Nephron progenitor cell (in vitro differentiated cells): ENCODE data around the gene SPATA16.
A peak's percentile ranks its signal among the peaks of the same experiment; 100 is the strongest.
"Not testable (repeated sequence)": the region's sequence is repeated elsewhere in the genome, so short reads cannot be mapped to it uniquely, and the experiment has no call there.

Experiments
- DNase-seq: peaks from one replicate; pipeline ENCODE4 v3.0.0; 2021
- H3K27ac Mint-ChIP-seq: 2 replicates; pipeline ENCODE4 v1.8.0; 2021; ENCODE audit warnings: mild to moderate bottlenecking, moderate library complexity, mixed read lengths
- H3K27me3 Mint-ChIP-seq: 2 replicates; pipeline ENCODE4 v1.8.0; 2021; ENCODE audit warnings: mild to moderate bottlenecking, low read depth, mixed read lengths; ENCODE audit not compliant: poor library complexity
- H3K36me3 Mint-ChIP-seq: 2 replicates; pipeline ENCODE4 v1.8.0; 2021; ENCODE audit warnings: low read depth, mixed read lengths
- H3K4me1 Mint-ChIP-seq: 2 replicates; pipeline ENCODE4 v1.8.0; 2021; ENCODE audit warnings: mixed read lengths
- H3K4me3 Mint-ChIP-seq: 2 replicates; pipeline ENCODE4 v1.8.0; 2021; ENCODE audit warnings: mild to moderate bottlenecking, moderate library complexity, mixed read lengths
- H3K9me3 Mint-ChIP-seq: 2 replicates; pipeline ENCODE4 v1.8.0; 2021; ENCODE audit warnings: mild to moderate bottlenecking, moderate library complexity, mixed read lengths
- CTCF ChIP-seq: fragments of 200-600 bp; sonication (generic); IDR thresholded peaks from 2 replicates; pipeline ENCODE4 v1.5.0; 2021; ENCODE audit warnings: antibody characterized with exemption

Gene SPATA16

GRCh38 chr3:172877011-172877410 is 264.0 kb downstream of the SPATA16 start:
- peak; percentile 29 for DNase-seq
- Mint-ChIP-seq H3K36me3 (peaks cover 24% of the 10 kb centered on the region), H3K4me1 (peaks cover 48% of the 10 kb centered on the region), H3K9me3 (peaks cover 44% of the 10 kb centered on the region), H3K27ac (peak overlapping the region; percentile 92), H3K27me3 (no peaks in the 10 kb centered on the region), H3K4me3 (peak overlapping the region; percentile 22)
- TF ChIP-seq CTCF = no peak

GRCh38 chr3:172876297-172876696 is 264.7 kb downstream of the SPATA16 start:
- peaks cover 55% of the 10 kb centered on the region for H3K4me1 Mint-ChIP-seq
- no peak for DNase-seq
- peak overlapping the region; percentile 92 for H3K27ac Mint-ChIP-seq

GRCh38 chr3:172875039-172875438 is 266.0 kb downstream of the SPATA16 start:
- TF ChIP-seq CTCF = no peak
- Mint-ChIP-seq H3K4me1 (peaks cover 63% of the 10 kb centered on the region), H3K27ac (no peak overlapping the region), H3K36me3 (peaks cover 16% of the 10 kb centered on the region), H3K9me3 (peaks cover 25% of the 10 kb centered on the region), H3K27me3 (no peaks in the 10 kb centered on the region), H3K4me3 (no peak overlapping the region)
- no peak for DNase-seq

More at GRCh38 chr3:172876297-172876696, 264.7 kb downstream of the SPATA16 start:
- H3K36me3 Mint-ChIP-seq = peaks cover 21% of the 10 kb centered on the region
- H3K4me3 Mint-ChIP-seq = no peak overlapping the region
- no peaks in the 10 kb centered on the region for H3K27me3 Mint-ChIP-seq
- H3K9me3 Mint-ChIP-seq = peaks cover 38% of the 10 kb centered on the region
- TF ChIP-seq CTCF = no peak

GRCh38 chr3:172869784-172870518 is 271.1 kb downstream of the SPATA16 start:
- H3K4me1 Mint-ChIP-seq = peaks cover 49% of the 10 kb centered on the region
- H3K27ac Mint-ChIP-seq = no peak overlapping the region
- H3K36me3 Mint-ChIP-seq = peaks cover 20% of the 10 kb centered on the region
- TF ChIP-seq CTCF = no peak
- DNase-seq = no peak
- H3K9me3 Mint-ChIP-seq = peaks cover 27% of the 10 kb centered on the region
- H3K4me3 Mint-ChIP-seq = no peak overlapping the region
- H3K27me3 Mint-ChIP-seq = no peaks in the 10 kb centered on the region

GRCh38 chr3:172869368-172869771 is 271.7 kb downstream of the SPATA16 start:
- peaks cover 20% of the 10 kb centered on the region for H3K36me3 Mint-ChIP-seq
- peaks cover 27% of the 10 kb centered on the region for H3K9me3 Mint-ChIP-seq
- no peaks in the 10 kb centered on the region for H3K27me3 Mint-ChIP-seq
- no peak overlapping the region for H3K4me3 Mint-ChIP-seq
- no peak for TF ChIP-seq CTCF
- DNase-seq = no peak
- no peak overlapping the region for H3K27ac Mint-ChIP-seq
- peaks cover 43% of the 10 kb centered on the region for H3K4me1 Mint-ChIP-seq

- peaks cover 20% of the 10 kb centered on the region for H3K36me3 Mint-ChIP-seq
- no peak overlapping the region for H3K4me3 Mint-ChIP-seq
- TF ChIP-seq CTCF = no peak
- no peak overlapping the region for H3K27ac Mint-ChIP-seq
- DNase-seq = no peak
- H3K4me1 Mint-ChIP-seq = peaks cover 39% of the 10 kb centered on the region
- peaks cover 27% of the 10 kb centered on the region for H3K9me3 Mint-ChIP-seq
- no peaks in the 10 kb centered on the region for H3K27me3 Mint-ChIP-seq
Observed at GRCh38 chr3:172868582-172869200, 272.3 kb downstream of the SPATA16 start.

GRCh38 chr3:172866726-172867350 is 274.2 kb downstream of the SPATA16 start:
- Mint-ChIP-seq H3K4me1 (peaks cover 27% of the 10 kb centered on the region), H3K36me3 (peaks cover 23% of the 10 kb centered on the region), H3K9me3 (peaks cover 33% of the 10 kb centered on the region)
- not testable (repeated sequence) for DNase-seq, H3K27ac Mint-ChIP-seq, H3K27me3 Mint-ChIP-seq, H3K4me3 Mint-ChIP-seq
